Hematopoietic multipotent progenitor cell treated with erythropoietin and hydrocortisone succinate and interleukin-3 and kit ligand, for 15 days (in vitro differentiated cells): Measurements from ENCODE around the gene EWSR1.

Experiments used
- DNase-seq: peaks from one replicate; pipeline ENCODE4 v3.0.0-alpha.2; 2015; ENCODE audit warnings: low spot score

The EWSR1 gene

DNA sequence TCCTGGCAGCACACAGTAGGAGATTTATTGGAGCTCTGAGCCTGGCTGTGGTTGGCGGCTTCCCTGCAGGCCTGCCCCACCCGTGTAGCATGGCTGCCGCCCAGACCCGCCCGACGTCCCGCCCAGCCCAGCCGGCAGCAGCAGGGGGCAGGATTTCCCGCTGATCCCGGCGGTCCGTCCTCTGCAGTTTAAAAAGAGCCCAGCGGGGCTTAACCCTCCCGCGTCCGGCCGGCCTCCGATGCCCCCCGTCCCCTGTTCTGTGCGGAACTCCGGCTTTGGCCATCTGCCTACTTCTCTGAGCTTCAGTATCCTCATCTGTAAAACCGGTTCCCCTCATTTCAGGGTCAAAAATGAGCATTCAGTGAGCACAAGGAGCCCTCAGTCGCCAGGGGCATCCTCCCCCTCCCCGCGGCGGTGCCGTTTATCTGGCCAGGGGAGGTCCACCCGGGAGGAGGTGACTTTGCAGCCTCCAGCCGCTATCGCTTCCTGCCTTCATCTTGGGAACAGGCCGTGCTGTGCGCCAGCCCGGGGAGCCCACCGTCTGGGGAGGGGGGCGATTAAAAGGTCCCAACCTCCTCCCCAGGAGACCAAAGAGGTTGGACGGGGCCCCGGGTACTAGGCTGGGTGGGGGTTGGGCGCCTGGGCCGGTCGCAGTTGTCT, 38.2 kb downstream of the EWSR1 start, which contains the start of gene GAS2L1:
GAS2L1 (plus strand) TSS at position 476 of the 660 bp plus-strand sequence. CDS start 1,456 bp downstream, outside the sequence.
- peak; percentile 77 for DNase-seq

DNA sequence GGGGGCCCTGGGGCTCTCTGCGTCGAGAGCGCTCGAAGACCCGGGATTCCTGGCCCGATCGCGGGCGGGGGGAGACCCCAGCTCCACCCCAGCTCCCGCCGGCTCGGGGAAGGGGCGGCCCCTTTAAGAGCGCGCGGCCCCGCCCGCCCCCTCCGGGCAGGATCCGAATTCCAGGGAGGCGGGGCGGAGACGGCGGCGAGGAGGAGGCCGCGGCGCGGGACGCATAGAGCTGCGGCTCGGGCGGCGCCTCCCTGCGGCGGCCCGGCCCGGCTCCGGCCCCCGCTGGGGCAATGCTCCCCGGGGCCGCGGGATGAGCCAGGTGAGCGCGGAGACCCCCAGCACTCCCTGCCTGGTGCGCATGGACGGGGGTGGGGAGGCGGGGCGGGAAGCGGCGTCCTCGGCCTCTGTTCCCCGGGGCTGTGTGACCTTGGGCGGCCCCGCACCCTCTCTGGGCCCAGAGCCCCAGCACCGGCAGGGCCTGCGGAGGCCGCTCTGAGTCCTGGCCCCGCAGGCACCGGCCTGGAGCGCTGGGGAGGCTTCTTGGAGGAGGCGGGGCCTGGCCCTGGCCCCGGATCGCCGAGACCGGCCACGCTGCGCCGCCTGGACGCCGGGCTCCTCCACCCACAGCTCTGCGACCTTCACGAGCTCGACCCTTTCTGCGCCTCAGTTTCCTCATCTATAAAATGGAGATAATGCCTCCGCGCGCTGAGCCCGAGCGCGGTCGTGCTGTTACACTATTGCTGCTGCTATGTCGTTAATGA, 38.9 kb downstream of the EWSR1 start:
- peak; percentile 70 for DNase-seq

DNA sequence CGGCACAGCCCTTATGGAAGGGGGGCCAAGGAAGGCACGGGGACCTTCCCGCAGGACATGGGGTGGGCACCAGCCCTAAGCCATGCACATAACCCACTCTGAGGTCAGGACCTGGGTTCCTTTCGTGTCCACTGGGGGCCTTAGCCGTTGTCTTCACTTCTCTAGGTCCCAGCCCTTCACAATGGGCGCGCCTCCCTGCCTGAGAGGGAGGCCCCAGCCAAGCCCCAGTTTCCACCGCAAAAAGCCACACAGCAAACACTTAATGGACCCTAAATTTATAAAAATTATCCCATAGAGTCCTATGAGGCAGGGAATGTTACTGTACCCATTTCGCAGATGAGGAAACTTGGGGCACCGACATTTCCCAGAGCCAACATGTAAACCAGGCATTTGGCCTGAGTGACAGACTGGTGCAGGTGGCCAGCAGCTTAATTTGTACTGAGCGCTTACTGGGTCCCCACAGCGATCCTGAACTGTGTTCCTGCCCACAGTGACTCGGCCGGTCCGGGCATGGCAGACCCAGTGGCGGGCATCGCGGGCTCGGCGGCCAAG, 39.6 kb downstream of the EWSR1 start:
- DNase-seq: peak; percentile 34

DNA sequence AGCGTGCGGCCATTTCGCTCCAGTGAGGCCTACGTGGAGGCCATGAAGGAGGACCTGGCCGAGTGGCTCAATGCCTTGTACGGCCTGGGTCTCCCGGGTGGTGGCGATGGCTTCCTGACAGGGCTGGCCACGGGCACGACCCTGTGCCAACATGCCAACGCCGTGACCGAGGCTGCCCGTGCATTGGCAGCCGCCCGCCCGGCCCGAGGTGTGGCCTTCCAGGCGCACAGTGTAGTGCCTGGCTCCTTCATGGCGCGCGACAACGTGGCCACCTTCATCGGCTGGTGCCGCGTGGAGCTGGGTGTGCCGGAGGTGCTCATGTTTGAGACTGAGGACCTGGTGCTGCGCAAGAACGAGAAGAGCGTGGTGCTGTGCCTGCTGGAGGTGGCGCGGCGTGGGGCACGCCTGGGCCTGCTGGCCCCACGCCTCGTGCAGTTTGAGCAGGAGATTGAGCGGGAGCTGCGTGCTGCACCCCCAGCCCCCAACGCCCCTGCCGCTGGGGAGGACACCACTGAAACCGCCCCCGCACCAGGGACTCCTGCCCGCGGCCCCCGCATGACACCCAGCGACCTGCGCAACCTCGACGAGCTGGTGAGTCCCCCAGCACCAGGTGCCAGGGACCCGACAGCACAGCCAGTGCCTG, 40.2 kb downstream of the EWSR1 start:
- DNase-seq: no peak

DNA sequence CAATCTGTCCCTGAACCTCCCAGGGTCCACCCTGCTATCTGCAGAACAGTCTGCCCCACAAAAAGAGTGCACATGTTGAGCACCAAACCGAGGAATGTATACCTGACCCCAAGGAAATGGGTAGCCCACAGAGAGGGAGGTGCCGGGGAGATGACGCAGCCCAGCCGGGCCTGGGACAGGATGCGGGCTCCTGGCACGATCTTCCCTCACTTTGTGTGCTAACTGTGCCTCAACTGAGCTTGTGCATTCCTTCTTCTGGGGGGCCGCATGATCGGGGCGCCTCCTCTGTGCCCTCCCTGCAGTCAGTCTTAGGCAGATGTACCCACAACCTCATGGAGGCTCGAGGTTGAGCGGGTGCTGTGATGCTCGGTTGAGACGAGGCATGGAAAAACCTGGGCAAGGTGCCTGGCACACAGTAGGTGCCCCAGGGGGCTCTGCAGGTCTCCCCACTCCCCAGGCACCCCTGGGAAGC, 40.8 kb downstream of the EWSR1 start:
- DNase-seq: peak; percentile 32

DNA sequence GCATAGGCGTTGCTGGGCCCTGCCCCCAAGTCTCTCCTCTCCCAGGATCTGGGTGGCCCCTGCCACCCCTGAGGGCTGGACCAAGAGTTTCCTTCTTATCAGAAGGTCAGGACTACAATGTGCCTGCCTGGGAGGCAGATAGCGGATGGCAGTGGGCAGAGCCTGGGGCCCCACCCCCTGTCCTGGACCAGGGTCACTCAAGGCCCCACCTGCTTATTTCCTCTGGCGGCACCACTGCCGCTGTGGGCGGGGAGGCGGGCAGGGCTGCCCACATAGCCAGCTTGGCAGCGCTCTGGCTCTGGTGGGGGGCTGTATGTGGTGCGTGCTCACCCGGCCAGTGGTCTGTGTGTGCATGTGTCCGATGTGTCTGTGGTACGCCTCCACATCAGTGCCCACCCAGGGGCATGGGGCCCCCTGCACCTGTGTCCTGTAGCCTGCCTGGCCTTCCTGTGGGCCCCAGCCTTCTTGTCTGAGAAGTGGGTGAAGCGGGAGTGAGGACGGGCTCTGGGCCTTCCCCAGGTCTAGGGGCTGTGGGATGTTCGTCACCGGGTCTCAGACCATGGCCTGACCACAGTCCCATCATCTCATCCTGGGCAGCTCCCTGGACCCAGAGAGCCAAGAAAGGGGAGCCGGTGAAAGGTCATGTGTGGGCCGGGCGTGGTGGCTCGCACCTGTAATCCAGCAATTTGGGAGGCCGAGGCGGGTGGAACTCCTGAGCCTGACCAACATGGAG, 41.4 kb downstream of the EWSR1 start:
- peak; percentile 70 for DNase-seq

DNA sequence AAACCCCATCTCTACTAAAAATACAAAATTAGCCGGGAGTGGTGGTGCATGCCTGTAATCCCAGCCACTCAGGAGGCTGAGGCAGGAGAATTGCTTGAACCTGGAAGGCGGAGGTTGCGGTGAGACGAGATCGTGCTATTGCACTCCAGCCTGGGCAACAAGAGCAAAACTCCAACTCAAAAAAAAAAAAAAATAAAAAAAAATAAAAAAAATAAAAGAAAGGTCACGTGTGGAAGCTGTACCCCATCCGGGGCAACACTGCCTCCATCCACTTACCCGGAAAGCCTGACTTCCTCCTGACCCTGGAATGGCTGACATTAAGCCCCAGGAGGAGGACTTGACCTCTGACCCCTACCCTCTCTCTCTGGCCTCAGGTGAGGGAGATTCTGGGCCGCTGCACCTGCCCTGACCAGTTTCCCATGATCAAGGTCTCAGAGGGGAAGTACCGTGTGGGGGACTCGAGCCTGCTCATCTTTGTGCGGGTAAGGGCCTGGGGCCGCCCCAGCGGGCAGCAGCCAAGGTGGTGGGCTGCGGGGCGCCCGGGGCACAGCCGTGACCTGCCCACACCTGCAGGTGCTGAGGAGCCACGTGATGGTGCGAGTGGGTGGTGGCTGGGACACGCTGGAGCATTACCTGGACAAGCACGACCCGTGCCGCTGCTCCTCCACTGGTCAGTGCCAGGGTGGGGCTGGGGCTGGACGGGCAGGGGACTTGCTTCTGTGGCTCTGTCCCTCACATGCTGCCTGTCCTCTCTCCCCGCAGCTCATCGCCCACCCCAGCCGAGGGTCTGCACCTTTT, 42.2 kb downstream of the EWSR1 start:
- no peak for DNase-seq

DNA sequence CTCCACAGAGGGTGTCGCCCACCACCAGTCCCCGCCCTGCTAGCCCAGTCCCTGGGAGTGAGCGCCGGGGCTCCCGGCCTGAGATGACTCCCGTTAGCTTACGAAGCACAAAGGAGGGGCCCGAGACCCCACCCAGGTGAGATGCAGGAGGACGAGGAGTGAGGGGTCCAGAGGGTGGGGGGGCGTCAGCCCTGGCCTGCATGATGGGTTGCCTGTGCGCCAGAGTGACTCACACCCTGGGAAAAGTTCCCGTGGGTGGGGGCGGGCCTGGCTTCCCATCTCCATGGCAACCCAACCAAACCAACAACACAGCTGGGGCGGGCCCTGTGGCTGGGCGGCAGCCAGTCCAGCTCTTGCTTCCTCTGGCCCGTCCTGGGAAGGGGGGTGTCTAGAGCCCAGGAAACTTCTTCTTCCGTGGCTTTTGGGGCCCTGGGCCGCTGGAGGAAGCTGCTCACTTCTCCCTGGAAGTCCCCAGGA, 42.8 kb downstream of the EWSR1 start:
- DNase-seq: peak; percentile 86

DNA sequence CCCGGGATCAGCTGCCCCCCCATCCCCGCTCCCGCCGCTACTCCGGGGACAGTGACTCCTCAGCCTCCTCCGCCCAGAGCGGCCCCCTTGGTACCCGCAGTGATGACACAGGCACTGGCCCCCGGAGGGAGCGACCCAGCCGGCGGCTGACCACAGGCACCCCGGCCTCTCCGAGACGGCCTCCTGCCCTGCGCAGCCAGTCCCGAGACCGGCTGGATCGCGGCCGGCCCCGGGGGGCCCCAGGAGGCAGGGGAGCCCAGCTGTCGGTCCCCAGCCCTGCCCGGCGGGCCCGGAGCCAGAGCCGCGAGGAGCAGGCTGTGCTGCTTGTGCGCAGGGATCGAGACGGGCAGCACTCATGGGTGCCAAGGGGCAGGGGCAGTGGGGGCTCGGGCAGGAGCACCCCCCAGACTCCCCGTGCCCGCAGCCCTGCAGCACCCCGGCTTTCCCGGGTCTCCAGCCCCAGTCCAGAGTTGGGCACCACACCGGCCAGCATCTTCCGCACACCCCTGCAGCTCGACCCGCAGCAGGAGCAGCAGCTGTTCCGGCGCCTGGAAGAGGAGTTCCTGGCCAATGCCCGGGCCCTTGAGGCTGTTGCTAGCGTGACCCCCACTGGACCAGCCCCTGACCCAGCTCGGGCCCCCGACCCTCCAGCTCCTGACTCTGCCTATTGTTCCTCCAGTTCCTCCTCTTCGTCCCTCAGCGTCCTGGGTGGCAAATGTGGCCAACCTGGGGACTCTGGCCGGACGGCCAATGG, 43.6 kb downstream of the EWSR1 start:
- no peak for DNase-seq

DNA sequence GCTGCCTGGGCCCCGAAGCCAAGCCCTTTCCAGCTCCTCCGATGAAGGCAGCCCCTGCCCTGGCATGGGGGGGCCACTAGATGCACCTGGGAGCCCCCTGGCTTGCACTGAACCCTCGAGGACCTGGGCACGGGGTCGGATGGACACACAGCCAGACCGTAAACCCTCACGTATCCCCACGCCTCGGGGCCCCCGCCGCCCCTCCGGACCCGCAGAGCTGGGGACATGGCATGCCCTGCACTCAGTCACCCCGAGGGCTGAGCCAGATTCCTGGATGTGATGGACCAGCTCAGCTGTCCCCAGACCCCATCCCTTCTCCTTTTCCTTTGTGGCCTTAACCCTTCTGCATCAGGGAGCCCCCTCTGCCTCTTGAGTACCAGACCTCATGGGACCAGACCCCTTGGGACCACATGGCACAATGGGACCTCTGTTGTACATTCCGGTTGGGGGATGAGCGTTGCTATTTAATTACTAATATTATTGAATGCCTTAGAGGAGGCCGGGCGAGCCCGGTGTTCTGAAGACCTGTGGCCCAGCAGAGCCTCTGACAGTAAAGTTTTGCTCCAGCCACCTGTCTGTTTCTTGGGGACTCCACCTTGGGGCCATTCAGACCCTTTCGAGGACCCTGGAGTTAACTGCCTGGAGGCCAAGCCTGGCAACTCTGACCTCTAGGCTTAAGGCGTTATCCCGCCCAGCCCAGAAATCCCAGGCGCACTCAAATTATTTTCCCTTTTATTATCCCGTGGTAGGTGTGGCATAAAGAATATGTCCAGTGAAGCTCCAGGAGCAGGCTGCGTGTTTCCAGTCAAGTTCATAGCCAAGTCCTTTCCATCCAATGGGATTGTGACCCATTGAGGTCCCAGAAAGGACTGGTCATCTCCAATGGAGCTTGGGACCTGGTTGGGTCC, 44.4 kb downstream of the EWSR1 start:
- DNase-seq: no peak

DNA sequence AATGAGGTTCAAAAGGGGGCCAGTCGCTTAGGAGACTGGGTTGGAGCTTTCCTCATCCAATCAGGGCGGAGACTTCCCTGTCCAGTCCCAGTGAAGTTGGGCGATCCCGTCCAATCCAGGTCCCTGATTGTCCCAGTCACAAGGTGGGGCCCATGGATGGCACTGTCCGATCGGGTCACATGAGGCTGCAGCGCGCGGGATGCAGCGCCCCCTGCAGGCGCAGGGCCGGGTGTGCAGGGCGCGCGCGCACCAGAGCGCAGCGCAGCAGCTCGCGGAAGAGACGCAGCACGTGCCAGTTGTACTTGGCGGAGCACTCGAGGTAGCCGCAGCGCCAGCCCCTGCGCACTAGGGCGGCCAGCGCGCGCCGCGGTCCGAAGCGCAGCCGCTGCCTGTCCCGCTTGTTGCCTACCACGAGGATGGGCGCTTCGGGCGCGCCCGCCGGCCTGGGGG, 45.1 kb downstream of the EWSR1 start:
- peak; percentile 57 for DNase-seq

DNA sequence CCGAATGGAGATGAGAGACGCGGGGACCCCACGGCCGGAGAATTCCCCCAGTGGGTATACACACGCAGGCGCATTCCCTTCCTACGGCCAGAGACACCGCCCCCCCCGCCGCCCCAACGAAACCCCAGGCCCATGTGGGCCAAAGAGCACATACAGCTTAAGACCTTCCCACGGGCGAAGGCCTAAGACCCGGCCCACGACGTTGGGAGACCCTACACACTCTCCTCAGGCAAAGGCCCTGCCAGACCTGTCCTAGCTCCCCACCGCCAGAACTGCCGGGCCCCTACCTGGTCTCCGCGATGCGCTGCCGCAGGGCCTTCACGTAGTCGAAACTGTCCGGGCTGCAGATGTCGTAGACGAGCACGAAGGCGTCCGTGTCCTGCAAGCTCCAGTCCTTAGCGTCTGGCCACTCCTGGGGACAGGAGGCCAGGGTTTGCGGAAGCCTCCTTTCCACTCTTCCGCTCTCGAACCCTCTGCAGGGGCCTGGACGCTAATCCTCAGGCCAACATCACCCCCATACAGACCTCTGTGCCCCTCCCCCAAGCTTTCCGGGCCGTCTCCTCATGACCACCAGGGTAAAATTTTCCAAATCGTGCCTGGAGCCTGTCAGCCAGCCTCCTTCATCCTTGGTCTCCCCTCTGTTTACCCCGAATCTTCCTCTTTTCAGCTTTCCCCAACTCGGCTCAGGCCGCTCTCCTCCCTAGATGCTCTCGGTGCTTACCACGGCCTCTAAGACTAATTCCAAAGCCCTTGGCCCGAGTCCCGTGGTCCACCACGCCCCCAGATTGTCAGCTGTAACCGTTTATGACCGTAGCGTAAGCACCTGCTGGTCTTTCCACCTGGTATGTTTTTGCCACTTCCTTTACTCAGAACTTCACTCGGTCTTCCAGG, 45.8 kb downstream of the EWSR1 start:
- DNase-seq: no peak

DNA sequence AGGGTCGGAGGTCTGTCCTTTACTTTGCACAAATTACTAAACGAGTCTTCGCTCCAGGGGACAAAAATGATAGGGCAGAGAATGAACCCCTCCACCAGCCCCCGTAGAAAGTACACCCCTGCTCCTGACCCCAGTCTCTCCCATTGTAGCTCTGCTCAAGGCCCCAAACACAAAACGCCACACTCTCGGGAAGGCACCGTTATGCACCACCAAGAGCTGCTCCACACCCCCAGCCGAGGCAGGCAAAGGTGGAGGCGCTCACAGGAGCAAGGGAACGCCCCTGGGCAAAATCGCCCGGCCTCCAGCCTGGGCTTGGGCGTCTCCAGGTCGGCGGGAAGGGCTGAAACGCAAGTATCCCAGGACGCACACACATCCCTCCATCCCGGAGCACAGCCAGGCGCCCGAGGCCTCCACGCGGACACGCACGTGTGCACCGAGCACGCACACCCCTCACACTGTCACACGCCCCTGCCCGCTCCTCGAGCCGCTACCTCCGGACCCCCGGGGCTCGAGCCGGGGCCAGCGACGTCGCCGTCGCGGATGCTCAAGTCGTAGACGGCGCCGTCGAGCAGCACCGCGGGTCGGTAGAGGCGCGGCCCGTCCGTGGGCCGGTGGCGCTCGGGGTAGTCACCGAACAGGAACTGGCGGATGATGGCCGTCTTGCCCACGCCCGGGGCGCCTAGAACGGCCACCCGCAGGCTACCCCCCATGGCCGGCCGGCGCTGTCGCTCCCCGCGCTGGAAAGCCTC, 46.6 kb downstream of the EWSR1 start:
- no peak for DNase-seq

DNA sequence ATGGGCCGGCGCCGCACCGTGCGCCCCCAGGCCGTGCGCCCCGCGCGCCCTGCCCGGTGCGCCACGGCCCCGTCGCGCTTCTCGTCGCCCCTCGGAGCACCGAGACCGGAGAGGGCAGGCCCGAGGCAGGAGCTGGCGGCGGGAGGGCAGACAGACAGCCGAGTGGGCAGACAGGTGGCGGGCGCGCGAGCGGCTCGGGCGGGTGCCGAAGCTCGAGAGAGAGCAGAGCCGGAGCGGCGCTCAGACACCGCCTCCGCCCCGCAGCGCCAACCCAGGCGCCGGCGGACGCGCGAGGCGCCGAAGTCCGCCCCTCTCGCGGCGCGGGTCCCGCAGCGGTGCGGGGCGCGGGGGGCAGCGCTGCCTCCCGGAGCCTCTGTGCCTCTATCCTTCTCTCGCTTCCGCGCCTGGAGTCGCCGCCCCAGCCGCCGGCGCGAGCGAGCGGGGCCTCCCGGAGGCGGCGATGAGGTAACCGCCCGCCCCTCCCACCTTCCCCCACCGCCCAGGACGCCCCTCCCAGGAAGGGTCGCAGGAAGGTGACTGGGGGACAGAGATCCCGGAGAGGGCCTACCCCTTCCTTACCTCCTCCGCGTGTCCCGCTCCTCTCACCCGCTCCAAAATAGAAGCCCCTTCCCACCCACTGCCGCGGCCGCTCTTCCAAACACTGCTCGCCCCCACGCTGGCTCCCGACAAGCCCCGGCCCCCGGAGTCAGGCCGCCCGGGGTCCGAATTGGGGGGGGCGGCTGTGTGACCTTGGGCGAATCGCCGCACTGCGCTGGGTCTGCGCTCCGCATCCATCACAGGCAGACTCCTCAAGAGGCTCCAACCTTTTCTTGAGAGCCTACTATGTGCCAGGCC, 47.4 kb downstream of the EWSR1 start, which contains the start of gene RASL10A:
RASL10A (minus strand) TSS at position 412 of the 855 bp plus-strand sequence. CDS start 451 bp downstream, outside the sequence.
- DNase-seq: no peak

DNA sequence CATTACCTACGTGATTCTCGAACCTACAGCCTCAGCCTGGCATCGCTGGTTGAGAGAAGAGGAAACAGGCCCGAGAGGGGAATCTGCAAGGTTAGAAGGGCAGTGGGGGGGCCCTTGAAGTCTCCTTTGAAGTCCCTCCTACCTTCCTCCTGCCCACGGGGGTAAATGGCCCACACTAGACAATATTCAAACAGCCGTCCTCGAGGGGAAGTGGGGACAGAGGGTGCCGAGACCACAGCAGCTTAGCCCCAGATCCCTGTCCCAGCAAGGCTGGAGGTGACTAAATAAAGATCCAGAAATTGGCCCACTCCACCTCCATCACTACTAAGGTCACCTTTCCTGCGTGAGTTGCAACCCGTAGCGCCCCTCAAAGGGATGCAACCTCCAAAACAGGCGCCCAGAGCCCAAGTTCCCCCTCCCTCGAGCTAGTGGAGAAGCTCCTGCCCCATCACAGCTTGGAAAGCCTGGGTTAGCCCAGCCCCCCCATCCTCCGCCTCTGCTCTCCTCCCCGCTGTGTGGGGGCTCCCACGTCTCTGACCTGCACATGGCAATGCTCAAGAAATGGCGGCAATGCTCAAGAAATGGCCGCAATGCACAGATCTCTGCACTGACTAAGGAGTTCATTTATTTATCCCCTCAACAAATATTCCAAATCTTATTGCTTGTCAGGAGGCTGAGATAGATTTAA, 48.2 kb downstream of the EWSR1 start:
- DNase-seq: no peak
